HG03097 (cell line): ENCODE data around the gene MYO1D.
"Not testable (repeated sequence)": the region's sequence is repeated elsewhere in the genome, so short reads cannot be mapped to it uniquely, and the experiment has no call there.

Experiments used
- ATAC-seq: cut with Tn5 transposase; IDR thresholded peaks from one replicate; pipeline ENCODE4 v1.9.1; 2021; ENCODE audit not compliant: unreplicated experiment, low FRiP score

Gene MYO1D

DNA sequence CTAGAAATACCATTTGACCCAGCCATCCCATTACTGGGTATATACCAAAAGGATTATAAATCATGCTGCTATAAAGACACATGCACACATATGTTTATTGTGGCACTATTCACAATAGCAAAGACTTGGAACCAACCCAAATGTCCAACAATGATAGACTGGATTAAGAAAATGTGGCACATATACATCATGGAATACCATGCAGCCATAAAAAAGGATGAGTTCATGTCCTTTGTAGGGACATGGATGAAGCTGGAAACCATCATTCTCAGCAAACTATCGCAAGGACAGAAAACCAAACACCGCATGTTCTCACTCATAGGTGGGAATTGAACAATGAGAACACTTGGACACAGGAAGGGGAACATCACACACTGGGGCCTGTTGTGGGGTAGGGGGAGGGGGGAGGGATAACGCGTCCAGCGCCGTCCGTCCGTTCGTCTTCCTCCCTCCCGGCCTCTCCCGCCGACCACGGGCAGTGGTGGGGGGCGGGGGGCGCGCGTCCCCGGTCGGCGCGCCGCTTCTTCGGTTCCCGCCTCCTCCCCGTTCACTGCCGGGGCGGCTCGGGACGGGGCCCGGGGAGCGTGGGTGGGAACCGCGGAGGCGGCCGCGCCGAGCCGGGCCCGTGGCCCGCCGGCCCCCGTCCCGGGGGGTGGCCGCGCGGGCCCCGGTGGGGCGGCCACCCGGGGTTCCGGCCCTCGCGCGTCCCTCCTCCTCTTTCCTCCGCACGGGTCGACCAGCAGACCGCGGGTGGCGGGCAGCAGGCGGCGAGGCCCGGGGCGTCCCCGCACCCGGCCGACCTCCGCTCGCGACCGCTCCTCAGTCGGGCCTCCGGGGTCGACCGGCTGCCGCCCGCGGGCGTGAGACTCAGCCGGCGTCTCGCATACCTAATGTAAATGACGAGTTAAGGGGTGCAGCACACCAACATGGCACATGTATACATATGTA is 54.7 kb downstream of the MYO1D start:
- ATAC-seq: not testable (repeated sequence)

DNA sequence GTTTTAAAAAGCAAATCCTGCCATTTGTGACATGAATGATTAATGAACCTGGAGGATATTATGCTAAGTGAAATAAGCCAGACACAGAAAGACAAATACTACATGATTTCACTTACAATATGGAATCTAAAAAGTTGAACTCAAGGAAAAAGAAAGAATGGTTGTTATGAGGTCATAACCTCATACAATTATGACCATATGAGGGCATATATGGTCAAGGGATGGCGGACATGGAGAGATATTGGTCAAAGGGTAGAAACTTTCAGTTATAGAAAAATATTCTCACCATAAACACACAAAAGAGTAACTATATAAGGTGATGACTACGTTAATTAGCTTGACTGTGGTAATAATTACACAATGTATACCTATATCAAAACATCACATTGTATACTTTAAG is 56.5 kb downstream of the MYO1D start:
- no peak for ATAC-seq

- ATAC-seq: no peak
Observed at GRCh38 chr17:32819787-32820186, 57.1 kb downstream of the MYO1D start.

DNA sequence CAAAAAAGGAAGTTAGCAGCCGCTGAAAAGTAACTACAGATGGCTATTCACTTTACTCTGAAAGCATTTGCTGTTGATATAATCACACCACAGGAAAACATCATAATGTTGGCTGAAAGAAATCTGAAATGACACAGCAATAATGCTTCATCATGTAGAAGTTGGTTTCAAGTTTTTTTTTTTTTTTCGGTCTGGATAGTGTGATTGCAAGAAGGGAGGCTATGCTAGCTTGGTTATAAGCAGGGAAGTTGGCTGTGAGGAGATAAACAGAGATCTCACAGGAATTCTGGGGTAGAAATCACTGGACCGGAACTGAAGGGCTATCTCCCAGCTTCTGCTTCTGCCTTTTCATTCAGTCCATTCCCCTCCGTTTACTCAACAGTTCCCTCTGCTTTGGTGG is 57.9 kb downstream of the MYO1D start:
- no peak for ATAC-seq

GRCh38 chr17:32815460-32815859 is 61.5 kb downstream of the MYO1D start:
- ATAC-seq: no peak

DNA sequence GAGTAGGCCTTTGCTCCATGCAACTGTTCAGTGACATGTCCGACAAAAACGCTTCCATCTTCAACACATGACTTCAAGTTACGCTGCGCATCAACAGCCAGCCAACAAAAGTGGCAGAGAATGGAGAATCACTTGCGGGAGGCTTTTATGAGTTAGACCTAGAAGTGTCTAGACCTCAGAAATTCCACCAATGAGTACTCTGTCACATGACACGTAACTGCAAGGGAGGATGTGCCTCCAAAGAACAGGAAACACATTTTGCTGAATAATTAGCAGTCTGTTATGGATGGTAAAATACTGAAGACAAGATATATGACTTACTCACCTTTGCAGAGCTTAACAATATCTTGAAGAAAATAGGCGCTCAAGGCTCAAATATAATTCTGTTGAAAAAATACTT is 62.1 kb downstream of the MYO1D start:
- ATAC-seq: no peak

DNA sequence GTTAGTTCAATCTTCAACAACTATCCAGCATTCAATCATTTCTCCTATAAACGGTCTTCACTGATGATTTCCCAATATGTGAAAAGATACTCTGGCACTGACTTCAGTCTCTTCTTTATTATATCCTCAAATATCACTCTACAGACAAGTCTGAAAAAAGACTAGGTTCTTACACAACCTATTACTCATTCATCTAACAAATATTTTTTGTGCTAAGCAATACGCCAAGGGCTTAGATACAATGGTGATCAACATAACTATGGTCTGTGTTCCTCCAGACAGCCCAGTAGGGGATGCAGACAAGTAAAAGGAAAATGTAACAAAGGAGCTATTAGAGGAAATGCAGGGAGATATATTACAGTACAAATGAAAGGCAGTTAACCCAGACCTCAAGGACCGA is 63.9 kb downstream of the MYO1D start:
- ATAC-seq: no peak

DNA sequence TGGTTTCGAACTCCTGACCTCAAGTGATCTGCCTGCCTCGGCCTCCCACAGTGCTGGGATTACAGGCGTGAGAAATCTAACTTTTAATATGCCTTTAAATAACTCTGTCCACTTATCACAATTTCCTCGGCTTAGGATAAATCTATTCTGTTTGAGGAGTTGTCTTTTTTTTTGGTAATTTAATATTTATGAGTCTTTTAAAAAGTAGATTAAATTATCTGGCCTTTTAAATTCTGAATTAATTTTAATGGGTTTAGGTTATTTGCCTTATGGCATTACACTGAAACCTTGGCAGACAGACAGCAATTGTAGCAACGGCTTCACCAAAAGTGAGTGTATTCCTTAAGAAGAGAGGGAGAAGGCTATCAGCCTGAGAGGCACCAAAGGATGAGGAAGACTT is 66.2 kb downstream of the MYO1D start:
- ATAC-seq: no peak

GRCh38 chr17:32807577-32807976 is 69.3 kb downstream of the MYO1D start:
- ATAC-seq: no peak

GRCh38 chr17:32806646-32807045 is 70.3 kb downstream of the MYO1D start:
- ATAC-seq: no peak

DNA sequence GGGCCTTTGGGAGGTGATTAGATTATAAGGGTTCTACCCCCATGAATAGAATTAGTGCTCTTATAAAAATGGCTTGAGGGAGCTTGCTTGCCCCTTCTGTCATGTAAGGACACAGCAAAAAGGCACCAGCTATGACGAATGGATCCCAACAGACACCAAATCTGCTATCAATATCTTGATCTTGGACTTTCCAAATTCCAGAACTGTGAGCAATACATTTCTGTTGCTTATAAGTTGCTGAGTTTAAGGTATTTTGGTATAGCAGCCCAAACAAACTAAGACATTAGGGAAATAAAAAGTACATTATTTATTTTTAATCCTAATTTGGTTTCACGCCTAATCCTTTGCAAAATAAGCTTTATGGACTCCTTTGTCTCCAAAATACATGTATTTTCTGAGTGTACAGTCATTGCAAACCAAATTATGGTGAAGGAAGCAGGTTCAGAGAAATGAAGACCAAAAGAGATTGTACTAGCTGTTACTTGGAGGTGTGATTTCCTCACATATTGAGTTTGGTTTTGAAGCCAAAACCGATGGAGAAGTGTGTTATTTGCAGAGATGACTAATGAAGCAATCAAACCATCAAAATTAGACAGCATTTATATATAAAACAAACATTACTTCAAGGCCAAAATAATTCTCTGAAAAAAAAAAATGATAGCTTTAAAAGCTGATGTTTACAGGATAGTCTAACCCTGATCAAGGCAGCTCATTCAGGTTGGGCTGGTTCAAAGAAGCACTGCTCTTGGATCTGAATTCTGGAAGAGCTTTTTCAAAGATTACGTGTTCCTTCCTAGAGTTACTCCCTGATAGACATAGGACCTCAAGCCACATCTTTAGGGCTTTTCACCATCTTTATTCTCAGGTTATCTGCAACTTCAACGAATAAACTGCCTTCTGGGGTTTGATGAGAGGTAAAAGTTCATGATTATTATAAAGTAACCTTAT is 71.6 kb downstream of the MYO1D start:
- no peak for ATAC-seq

DNA sequence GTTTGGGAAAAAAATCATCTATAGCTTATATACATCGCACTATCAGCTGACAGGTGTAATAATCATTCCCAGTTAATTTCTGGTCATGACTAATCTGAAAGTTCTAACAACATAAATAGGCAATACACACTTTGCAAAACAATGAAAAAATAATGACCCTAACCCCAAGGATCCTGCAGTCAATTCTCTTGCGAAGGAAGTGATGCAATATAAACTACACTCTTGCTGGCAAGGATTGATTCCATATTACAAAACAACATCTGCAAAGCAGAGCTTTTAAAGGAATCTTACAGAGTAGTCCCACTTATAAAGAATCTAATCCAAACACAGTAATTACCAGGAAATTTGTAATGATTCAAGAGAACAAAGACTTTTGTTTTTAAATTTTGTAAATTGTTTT is 73.4 kb downstream of the MYO1D start:
- ATAC-seq: no peak

DNA sequence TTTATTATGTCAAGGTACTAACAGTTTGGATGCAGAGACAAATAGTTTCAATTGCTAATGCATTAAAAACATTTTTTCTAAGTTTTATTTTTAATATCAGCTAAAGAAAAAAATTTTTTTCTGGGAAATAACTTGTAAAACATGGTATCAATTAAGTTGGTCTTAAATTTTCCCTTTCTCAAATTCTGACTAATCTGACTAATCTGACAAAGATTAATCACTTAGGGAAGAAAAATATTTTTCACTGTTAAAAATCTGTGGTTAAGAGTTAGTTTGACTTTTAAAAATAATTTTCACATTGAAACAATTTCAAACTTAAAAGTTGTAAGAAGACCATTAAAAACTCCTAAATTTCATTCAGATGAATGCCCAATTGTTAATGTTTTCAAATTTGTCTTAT is 74.6 kb downstream of the MYO1D start:
- ATAC-seq: no peak

DNA sequence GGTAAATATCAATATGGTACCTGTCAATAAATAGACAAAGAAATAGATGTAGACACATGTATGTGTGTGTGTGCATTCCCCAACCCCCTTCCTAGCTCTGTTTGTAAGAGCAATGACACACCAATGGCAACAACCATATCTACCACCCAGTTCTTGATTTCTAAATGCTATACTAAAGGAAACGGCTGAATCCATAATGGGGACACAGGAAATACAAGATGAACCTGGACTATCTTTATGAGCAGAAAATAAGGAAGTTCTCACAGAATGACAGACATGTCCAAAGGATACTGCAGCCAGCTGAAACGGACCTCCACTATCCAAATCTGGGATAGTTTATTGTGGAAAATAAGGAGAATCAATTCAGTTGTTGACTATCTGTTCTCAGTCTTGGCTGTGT is 75.3 kb downstream of the MYO1D start:
- no peak for ATAC-seq

DNA sequence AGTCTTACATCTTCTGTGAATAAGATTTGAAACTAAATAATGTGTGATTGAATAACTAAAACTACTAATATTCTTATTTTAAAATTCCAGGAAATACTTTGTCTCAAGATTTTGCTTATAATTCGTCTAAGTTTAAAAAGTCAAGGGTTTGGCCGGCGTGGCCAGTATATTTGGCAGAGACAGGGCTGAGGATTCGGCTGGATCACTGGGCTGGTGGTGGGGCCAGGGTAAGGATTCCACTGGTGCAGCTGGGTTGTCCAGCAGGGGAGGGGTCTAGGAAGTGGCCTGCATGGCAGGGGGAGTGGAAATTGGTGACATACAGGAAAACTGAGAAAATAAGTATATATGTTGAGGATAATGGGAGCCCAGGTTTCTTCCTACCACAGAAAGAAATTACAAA is 75.7 kb downstream of the MYO1D start:
- no peak for ATAC-seq

GRCh38 chr17:32798938-32799337 is 78.0 kb downstream of the MYO1D start:
- ATAC-seq: no peak

DNA sequence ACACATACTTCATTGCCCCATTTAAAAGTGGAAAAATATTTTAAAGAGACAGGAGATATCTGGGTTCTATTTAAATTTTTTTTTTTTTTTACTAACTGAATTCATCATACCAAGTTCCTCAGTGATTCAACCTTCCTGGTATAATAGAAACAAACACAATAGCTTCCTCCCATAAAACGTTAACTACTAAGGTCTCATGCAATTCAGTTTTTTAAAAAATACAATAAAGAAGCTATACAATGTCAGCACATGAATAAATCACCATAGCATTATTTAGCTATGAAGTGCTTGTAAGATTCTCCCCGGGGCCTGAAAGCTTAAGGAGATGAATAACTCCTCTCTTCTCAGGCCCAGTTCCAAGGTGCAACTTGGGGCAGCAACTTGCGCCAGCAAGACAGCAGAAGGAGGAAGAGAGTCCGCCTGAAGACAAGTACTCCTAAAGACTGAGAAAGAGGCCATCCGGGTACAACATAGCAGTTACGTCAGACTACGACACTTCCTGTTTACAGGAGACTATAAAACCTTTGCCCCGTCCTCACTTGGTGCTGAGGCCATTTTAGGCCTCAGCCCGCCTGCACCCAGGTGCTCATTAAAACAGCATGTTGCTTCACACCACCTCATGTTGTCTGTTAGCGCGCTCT is 81.5 kb downstream of the MYO1D start:
- no peak for ATAC-seq

GRCh38 chr17:32794533-32795246 is 82.2 kb downstream of the MYO1D start:
- no peak for ATAC-seq

- no peak for ATAC-seq
Observed at GRCh38 chr17:32793841-32794240, 83.1 kb downstream of the MYO1D start.

DNA sequence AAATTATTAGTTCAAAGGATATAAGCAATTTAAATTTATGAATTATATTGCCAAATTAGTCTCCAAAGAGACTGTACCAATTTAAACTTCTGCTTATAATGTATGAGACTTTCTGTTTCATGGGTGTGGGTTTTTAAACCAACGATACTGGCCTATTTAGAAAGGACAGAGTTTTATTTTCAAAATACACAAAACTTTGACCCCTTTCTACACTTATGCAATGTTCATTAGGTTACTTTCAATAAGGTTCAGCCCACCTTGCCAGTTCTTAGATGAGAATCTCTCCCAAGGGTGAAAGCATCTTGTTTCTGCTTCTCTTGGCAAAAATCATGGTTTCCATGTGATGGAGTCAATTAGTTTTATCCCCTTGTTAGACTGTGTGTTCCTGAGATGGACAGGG is 84.7 kb downstream of the MYO1D start:
- ATAC-seq: no peak
